Glomerular endothelial cell (primary cell): ENCODE results near the gene UQCC2. TPM values are rescaled to one million over a fixed set of nuclear protein-coding genes. Genes with fewer than 3 reads are reported as not detected.

Source experiments
- DNase-seq: peaks from one replicate; pipeline ENCODE4 v3.0.0-alpha.2; 2011; ENCODE audit warnings: low read depth, low spot score; ENCODE audit errors: extremely low read depth
- total RNA-seq: library from RNA; depleted of rRNA; stranded (reverse); fragments of >200 nt; gene quantifications from 2 replicates; pipeline ENCODE4 v1.2.3, GENCODE V29; 2015

The UQCC2 gene
- total RNA-seq, 1 donor from 2014 or later: 27.0 TPM

- DNase-seq: no peak
Measured at GRCh38 chr6:33726696-33727095, 15.2 kb upstream of the UQCC2 start.

- no peak for DNase-seq
Measured at GRCh38 chr6:33725891-33726673, 14.6 kb upstream of the UQCC2 start.

- DNase-seq: no peak
Measured at GRCh38 chr6:33725222-33725621, 13.7 kb upstream of the UQCC2 start.

GRCh38 chr6:33724102-33725023 is 12.9 kb upstream of the UQCC2 start:
- no peak for DNase-seq

GRCh38 chr6:33723371-33724085 is 12.0 kb upstream of the UQCC2 start:
- no peak for DNase-seq

GRCh38 chr6:33722103-33722623 is 10.7 kb upstream of the UQCC2 start:
- no peak for DNase-seq

- DNase-seq: no peak
Measured at GRCh38 chr6:33721508-33721907, 10.0 kb upstream of the UQCC2 start.

- no peak for DNase-seq
Measured at GRCh38 chr6:33720998-33721397, 9.5 kb upstream of the UQCC2 start.

GRCh38 chr6:33719326-33719987 is 8.0 kb upstream of the UQCC2 start:
- DNase-seq: no peak

GRCh38 chr6:33718713-33719112 is 7.2 kb upstream of the UQCC2 start:
- DNase-seq: no peak

- DNase-seq: no peak
Measured at GRCh38 chr6:33717934-33718455, 6.5 kb upstream of the UQCC2 start.

GRCh38 chr6:33716890-33717632 is 5.6 kb upstream of the UQCC2 start:
- no peak for DNase-seq

- no peak for DNase-seq
Measured at GRCh38 chr6:33716379-33716778, 4.9 kb upstream of the UQCC2 start.

- no peak for DNase-seq
Measured at GRCh38 chr6:33714385-33715040, 3.0 kb upstream of the UQCC2 start.

- DNase-seq: no peak
Measured at GRCh38 chr6:33713786-33714185, 2.3 kb upstream of the UQCC2 start.

- no peak for DNase-seq
Measured at GRCh38 chr6:33712914-33713313, 1.4 kb upstream of the UQCC2 start.

GRCh38 chr6:33710296-33711121 is 991 bp downstream of the UQCC2 start:
- no peak for DNase-seq
